Lung (tissue), 12 donors: Measurements from ENCODE around the gene SOX6. TPM values are rescaled to one million over a fixed set of nuclear protein-coding genes. Genes with fewer than 3 reads are reported as not detected.

Source experiments
- ATAC-seq: fragments of 200-7000 bp; cut with Tn5 transposase; one replicate; pipeline ENCODE4 v1.9.1; 2020; ENCODE audit warnings: moderate number of reproducible peaks; ENCODE audit not compliant: insufficient read depth, low FRiP score
- DNase-seq, 3 donors: peaks; one replicate each; pipeline ENCODE4 v3.0.0-alpha.2; 2013 to 2017
- H3K27ac ChIP-seq, 2 donors: one replicate each; pipeline ENCODE4 v1.5.1; 2013; ENCODE audit warnings: mild to moderate bottlenecking in 2 of 2, moderate library complexity in 2 of 2, control low read depth in 1 of 2, inconsistent platforms in 1 of 2, low read depth in 1 of 2, low read length in 1 of 2
- H3K27me3 ChIP-seq, 3 donors: one replicate each; pipeline ENCODE4 v1.5.1; 2013; ENCODE audit warnings: low read length in 2 of 3; ENCODE audit not compliant: control insufficient read depth in 3 of 3, insufficient read depth in 3 of 3
- H3K36me3 ChIP-seq, 4 donors: one replicate each; pipeline ENCODE4 v1.5.1; 2013; ENCODE audit warnings: low read length in 4 of 4, mild to moderate bottlenecking in 1 of 4, moderate library complexity in 1 of 4; ENCODE audit not compliant: control insufficient read depth in 4 of 4, insufficient read depth in 4 of 4
- H3K4me1 ChIP-seq, 5 donors: one replicate each; pipeline ENCODE4 v1.5.1; 2013; ENCODE audit warnings: low read length in 5 of 5, mild to moderate bottlenecking in 2 of 5, moderate library complexity in 1 of 5; ENCODE audit not compliant: control insufficient read depth in 5 of 5, insufficient read depth in 5 of 5
- H3K4me3 ChIP-seq: one replicate; pipeline ENCODE4 v1.5.1; 2013; ENCODE audit warnings: mild to moderate bottlenecking, control low read depth, moderate library complexity
- H3K9ac ChIP-seq, 2 donors: one replicate each; pipeline ENCODE4 v1.5.1; 2013; ENCODE audit warnings: low read length in 2 of 2, control low read depth in 1 of 2; ENCODE audit not compliant: insufficient read depth in 1 of 2
- H3K9me3 ChIP-seq, 4 donors: one replicate each; pipeline ENCODE4 v1.5.1; 2013; ENCODE audit warnings: low read length in 3 of 4, mild to moderate bottlenecking in 1 of 4, moderate library complexity in 1 of 4; ENCODE audit not compliant: control insufficient read depth in 4 of 4, insufficient read depth in 3 of 4
- WGBS, 2 donors: extraction: QIAGEN DNeasy Blood & Tissue Kit; methylation state at CpG; one replicate each; pipeline ENCODE4 v1.1.7; 2013; 5-methylcytosine and 5-hydroxymethylcytosine counted together
- polyA plus RNA-seq, 2 donors: library from polyadenylated mRNA; stranded (reverse); fragments of 200-250 nt; gene quantifications; one replicate each; pipeline ENCODE4 v1.2.1, GENCODE V29; 2013
- total RNA-seq, 2 donors: library from RNA; depleted of rRNA in 1 of 2; stranded (reverse); fragments of >200 nt in 1 of 2; gene quantifications; one replicate each; pipeline ENCODE4 v1.2.1, GENCODE V29; 2014 to 2021
- TF ChIP-seq, protein P1 (sequence below): IDR thresholded peaks from 2 replicates; pipeline ENCODE4 v1.5.1; 2012; ENCODE audit warnings: mild to moderate bottlenecking; ENCODE audit errors: control extremely low read depth, extremely low read depth
- donor health status: control.
- donor health status: control.
- donor health status: Bipolar disorder and iron deficiency.
- donor health status: healthy.
- donor health status: DM: yes; HTN: yes; CAD: no.

Gene SOX6
- total and polyA plus RNA-seq, 4 donors: 0.58 to 31.7 (median 7.4) TPM

- no peak for ATAC-seq
- Histone ChIP-seq H3K27me3 (no peaks in the 10 kb centered on the region), H3K4me1 (no peaks in the 10 kb centered on the region), H3K27ac (no peak overlapping the region), H3K36me3 (no peaks in the 10 kb centered on the region), H3K9ac (no peak overlapping the region), H3K4me3 (no peak overlapping the region), H3K9me3 (peaks cover 0 to 4% (median 0%) of the 10 kb centered on the region in 4 donors)
- TF ChIP-seq, protein P1, sequence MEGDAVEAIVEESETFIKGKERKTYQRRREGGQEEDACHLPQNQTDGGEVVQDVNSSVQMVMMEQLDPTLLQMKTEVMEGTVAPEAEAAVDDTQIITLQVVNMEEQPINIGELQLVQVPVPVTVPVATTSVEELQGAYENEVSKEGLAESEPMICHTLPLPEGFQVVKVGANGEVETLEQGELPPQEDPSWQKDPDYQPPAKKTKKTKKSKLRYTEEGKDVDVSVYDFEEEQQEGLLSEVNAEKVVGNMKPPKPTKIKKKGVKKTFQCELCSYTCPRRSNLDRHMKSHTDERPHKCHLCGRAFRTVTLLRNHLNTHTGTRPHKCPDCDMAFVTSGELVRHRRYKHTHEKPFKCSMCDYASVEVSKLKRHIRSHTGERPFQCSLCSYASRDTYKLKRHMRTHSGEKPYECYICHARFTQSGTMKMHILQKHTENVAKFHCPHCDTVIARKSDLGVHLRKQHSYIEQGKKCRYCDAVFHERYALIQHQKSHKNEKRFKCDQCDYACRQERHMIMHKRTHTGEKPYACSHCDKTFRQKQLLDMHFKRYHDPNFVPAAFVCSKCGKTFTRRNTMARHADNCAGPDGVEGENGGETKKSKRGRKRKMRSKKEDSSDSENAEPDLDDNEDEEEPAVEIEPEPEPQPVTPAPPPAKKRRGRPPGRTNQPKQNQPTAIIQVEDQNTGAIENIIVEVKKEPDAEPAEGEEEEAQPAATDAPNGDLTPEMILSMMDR: no peak
- no peak for DNase-seq
- 94 to 96% methylated on average over 9 of the region's 9 CpGs for WGBS, 2 donors
Observed at GRCh38 chr11:15947681-15948648, 408.4 kb downstream of the SOX6 start.

- 95 to 96% methylated on average over 1 of the region's 1 CpG for WGBS, 2 donors
- no peak for DNase-seq
- peaks cover 0 to 4% (median 0%) of the 10 kb centered on the region in 4 donors for H3K9me3 ChIP-seq
- no peaks in the 10 kb centered on the region for H3K4me1 ChIP-seq
- H3K4me3 ChIP-seq: no peak overlapping the region
- H3K27me3 ChIP-seq: no peaks in the 10 kb centered on the region
- TF ChIP-seq, protein P1: no peak
- ATAC-seq: no peak
- no peak overlapping the region for H3K9ac ChIP-seq
- no peak overlapping the region for H3K27ac ChIP-seq
- H3K36me3 ChIP-seq: no peaks in the 10 kb centered on the region
Observed at GRCh38 chr11:15945726-15946125, 410.6 kb downstream of the SOX6 start.

- Histone ChIP-seq H3K4me3 (no peak overlapping the region), H3K9ac (no peak overlapping the region), H3K27ac (no peak overlapping the region), H3K36me3 (no peaks in the 10 kb centered on the region), H3K9me3 (peaks cover 0 to 4% (median 0%) of the 10 kb centered on the region in 4 donors), H3K4me1 (no peaks in the 10 kb centered on the region), H3K27me3 (no peaks in the 10 kb centered on the region)
- DNase-seq (no peak), ATAC-seq (no peak)
- TF ChIP-seq, protein P1: no peak
Observed at GRCh38 chr11:15944460-15944859, 411.9 kb downstream of the SOX6 start.
